AG04449 (cell line): Measurements from ENCODE around the gene RXFP1.

ENCODE experiments used
- CTCF ChIA-PET: fragments of 350-600 bp; formaldehyde crosslinking; extraction: SDS; loops from one replicate; lab custom pipeline; 2021; ENCODE audit warnings: antibody characterized with exemption; lab: Yijun Ruan, JAX
- POLR2A ChIA-PET: fragments of 400-600, 350-600 bp; formaldehyde crosslinking; extraction: SDS; loops from one replicate; lab custom pipeline; 2020; ENCODE audit warnings: antibody characterized with exemption, inconsistent platforms; lab: Yijun Ruan, JAX
- DNase-seq: peaks from one replicate; pipeline ENCODE4 v3.0.0-alpha.2; 2010; ENCODE audit warnings: low read depth, low spot score
- H3K4me3 ChIP-seq: 2 replicates; pipeline ENCODE4 v1.5.1; 2011; ENCODE audit warnings: low read depth, mild to moderate bottlenecking, control low read depth, low read length
- CTCF ChIP-seq: IDR thresholded peaks from one replicate; pipeline ENCODE4 v1.5.1; 2011; ENCODE audit warnings: mild to moderate bottlenecking, moderate library complexity, low read length, control low read depth, inconsistent platforms; ENCODE audit not compliant: insufficient read depth; ENCODE audit errors: missing control alignments

The RXFP1 gene

GRCh38 chr4:158671915-158672806 lies 150.5 kb downstream of the RXFP1 start, which contains the start of gene ETFDH:
TSS of gene ETFDH (plus strand) at chr4:158672296. CDS start at chr4:158672457, 161 bp downstream.
- ChIA-PET POLR2A (no interaction called here), CTCF (interaction anchor here (0.7 to 3.4 kb wide), 4 partner anchors 8 to 417 kb away, joined by 3 to 14 read pairs (median 4); no protein-coding TSS in a partner anchor)
- peak within 1 kb of the TSS; percentile 89 for H3K4me3 ChIP-seq
- peak; percentile 96 for DNase-seq
- peak; percentile 87 for TF ChIP-seq CTCF

- H3K4me3 ChIP-seq: no peak overlapping the region
- ChIA-PET CTCF (no interaction called here), POLR2A (no interaction called here)
- DNase-seq: no peak
- no peak for TF ChIP-seq CTCF
These were observed 152.0 kb downstream of the RXFP1 start for GRCh38 chr4:158673633-158674032.

DNA sequence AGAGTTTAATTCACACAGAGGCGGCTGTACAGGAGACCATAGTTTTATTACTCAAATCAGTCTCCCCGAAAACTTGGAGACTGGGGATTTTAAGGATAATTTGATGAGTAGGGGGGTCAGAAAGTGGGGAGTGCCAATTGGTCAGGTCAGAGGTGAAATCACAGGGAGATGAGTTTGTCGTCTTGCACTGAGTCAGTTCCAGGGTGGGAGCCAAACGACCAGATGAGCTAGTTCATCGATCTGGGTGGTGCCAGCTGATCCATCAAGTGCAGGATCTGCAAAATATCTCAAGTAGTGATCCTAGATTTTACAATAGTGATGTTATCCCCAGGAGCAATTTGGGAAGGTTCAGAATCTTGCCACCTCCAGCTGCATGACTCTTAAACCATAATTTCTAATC lies 154.4 kb downstream of the RXFP1 start:
- no peak for TF ChIP-seq CTCF
- CTCF ChIA-PET: no interaction called here
- POLR2A ChIA-PET: no interaction called here
- no peak for DNase-seq
- H3K4me3 ChIP-seq: no peak overlapping the region

- H3K4me3 ChIP-seq: no peak overlapping the region
- ChIA-PET POLR2A (no interaction called here), CTCF (interaction anchor here (0.8 to 1.2 kb wide), 3 partner anchors 9 to 524 kb away, joined by 3 read pairs; no protein-coding TSS in a partner anchor)
- TF ChIP-seq CTCF: no peak
- no peak for DNase-seq
These were observed 157.1 kb downstream of the RXFP1 start for GRCh38 chr4:158678767-158679166.

DNA sequence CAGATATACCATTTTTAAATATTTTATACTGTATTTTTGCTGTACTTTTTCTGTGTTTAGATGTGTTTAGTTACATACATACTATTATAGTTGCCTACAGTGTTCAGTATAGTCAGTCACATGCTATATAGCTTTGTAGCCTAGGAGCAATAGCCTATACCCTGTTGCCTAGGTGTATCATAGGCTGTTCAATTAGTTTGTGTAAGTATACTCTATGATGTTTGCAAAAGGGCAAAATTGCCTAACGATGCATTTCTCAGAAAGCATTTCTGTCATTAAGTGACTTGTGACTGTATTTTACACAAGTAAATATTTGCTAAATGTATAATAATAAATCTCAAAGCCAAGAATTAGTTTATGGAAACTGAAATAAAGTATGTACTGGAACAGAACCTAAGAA lies 159.9 kb downstream of the RXFP1 start:
- ChIA-PET CTCF (interaction anchor here (1.0 kb wide), 1 partner anchor 9 kb away, joined by 3 read pairs; the partner anchor contains the start of gene ETFDH), POLR2A (no interaction called here)
- H3K4me3 ChIP-seq: no peak overlapping the region
- TF ChIP-seq CTCF: no peak
- no peak for DNase-seq

- ChIA-PET CTCF (interaction anchor here (1.0 kb wide), 1 partner anchor 10 kb away, joined by 3 read pairs; the partner anchor contains the start of gene ETFDH), POLR2A (no interaction called here)
- DNase-seq: no peak
- no peak for TF ChIP-seq CTCF
- no peak overlapping the region for H3K4me3 ChIP-seq
These were observed 160.4 kb downstream of the RXFP1 start for GRCh38 chr4:158682066-158682465.
